ENCODE data around the gene OTUB2. TPM values are rescaled to one million over a fixed set of nuclear protein-coding genes. Genes with fewer than 3 reads are reported as not detected.

The OTUB2 gene
- total and polyA plus RNA-seq, 2 of the 8 experiments (the other 6 are each of a cell fraction or from before 2014, with no cell fraction given) = 2.2 to 4.2 TPM

DNA sequence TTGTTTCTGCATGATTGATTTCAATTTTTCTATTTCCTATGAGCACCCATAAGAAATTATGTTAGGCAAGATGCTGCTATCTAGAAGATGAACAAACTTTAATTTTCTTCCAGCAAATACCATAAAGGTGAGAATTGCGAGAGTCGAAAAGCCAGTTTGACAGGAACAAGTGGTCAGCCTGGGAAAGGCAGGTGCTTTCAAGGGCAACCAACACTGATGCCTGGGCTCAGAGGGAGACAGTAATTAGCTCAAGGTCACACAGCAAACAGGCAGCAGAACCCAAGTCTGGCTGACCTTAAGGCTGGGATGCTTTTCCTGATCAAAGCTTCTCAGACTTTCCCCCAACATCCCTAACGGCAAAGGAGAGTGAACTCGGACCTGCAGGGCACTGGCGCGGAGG lies 6.8 kb upstream of the OTUB2 start:
- WGBS, 2 experiments (ENCODE audit: extremely low coverage in 1 of 2, insufficient coverage in 1 of 2, insufficient read length in 1 of 2, insufficient replicate concordance in 2 of 2, low coverage in 1 of 2, low lambda C conversion rate in 2 of 2, missing lambda C conversion rate in 1 of 2) = 99% methylated on average over 6 of the region's 6 CpGs; no CpG with 5 or more reads in 1 of the 2 experiments
- Histone ChIP-seq H3K4ac (replicated peaks; ENCODE audit: insufficient read length, low read depth, low read length) (no peak overlapping the region), H2BK120ac (replicated peaks; ENCODE audit: low read depth, low read length) (no peak overlapping the region), H2BK20ac (ENCODE audit: low read length) (0 out of 2 replicates have a peak overlapping the region, but pooled peaks have one; percentile 41), H3K27me3 (replicated peaks in 1 of 4; ENCODE audit: control insufficient read depth in 3 of 4, extremely low read depth in 1 of 4, insufficient read depth in 3 of 4, low read length in 3 of 4) (no peaks in the 10 kb centered on the region), H2BK12ac (ENCODE audit: low read depth, low read length) (no peak overlapping the region), H3K79me1 (ENCODE audit: low read depth, low read length) (no peaks in the 10 kb centered on the region), H3K18ac (ENCODE audit: extremely low read depth, low read length) (no peak overlapping the region), H3K14ac (ENCODE audit: insufficient read length) (no peak overlapping the region), H3K4me3 (ENCODE audit: extremely low read depth in 1 of 4, insufficient read depth in 2 of 4, low read depth in 3 of 4, low read length in 4 of 4) (no peak overlapping the region), H3K23me2 (ENCODE audit: low read depth, low read length) (no peaks in the 10 kb centered on the region; the same call in 1 of the 2 replicates), H3K27ac (ENCODE audit: low read depth, low read length) (no peak overlapping the region), H4K91ac (replicated peaks; ENCODE audit: insufficient read length, low read length) (no peak overlapping the region), H3K23ac (ENCODE audit: insufficient read length) (no peak overlapping the region), H2AK5ac (ENCODE audit: low read depth, low read length) (no peak overlapping the region), H4K5ac (ENCODE audit: insufficient read length, low read depth, low read length) (no peak overlapping the region), H3K4me1 (replicated peaks in 1 of 4; ENCODE audit: control insufficient read depth in 3 of 4, insufficient read depth in 4 of 4, low read length in 3 of 4) (peaks cover 0 to 18% (median 10%) of the 10 kb centered on the region in 4 experiments; a peak in 4 of 7 replicates), H4K8ac (ENCODE audit: extremely low read depth, insufficient read depth, low read length) (no peak overlapping the region), H3K36me3 (ENCODE audit: control insufficient read depth in 2 of 4, insufficient read depth in 4 of 4, low read length in 3 of 4) (no peaks in the 10 kb centered on the region; a peak in 1 of 8 replicates), H3K9ac (replicated peaks in 1 of 4; ENCODE audit: extremely low read depth in 1 of 4, low read depth in 3 of 4, low read length in 3 of 4) (no peak overlapping the region), H3K4me2 (ENCODE audit: insufficient read depth in 1 of 2, low read depth in 2 of 2, low read length in 2 of 2) (no peak overlapping the region), H2BK15ac (ENCODE audit: low read length) (no peak overlapping the region), H3K79me2 (ENCODE audit: control insufficient read depth in 1 of 2, insufficient read depth in 2 of 2, low read length in 2 of 2) (no peaks in the 10 kb centered on the region), H2AFZ (ENCODE audit: low read length) (no peak overlapping the region), H3K9me3 (ENCODE audit: insufficient read depth in 2 of 2, low read depth in 1 of 2, low read length in 1 of 2) (no peaks in the 10 kb centered on the region), H2BK5ac (ENCODE audit: low read depth, low read length) (no peak overlapping the region), H3K56ac (replicated peaks; ENCODE audit: insufficient read length, low read depth, low read length) (no peak overlapping the region), H4K20me1 (replicated peaks in 1 of 2; ENCODE audit: control insufficient read depth in 1 of 2, insufficient read depth in 2 of 2, low read length in 2 of 2) (no peaks in the 10 kb centered on the region)
- POLR2A ChIA-PET (ENCODE audit: partially characterized antibody) = interaction anchor here (1.2 kb wide), 2 partner anchors 9 to 91 kb away, joined by 3 to 4 read pairs; partner anchors contain the start of gene IFI27
- FAIRE-seq = peak; percentile 42
- no peak for DNase-seq (ENCODE audit: low read depth in 1 of 2, low spot score in 2 of 2)
- CTCF ChIA-PET (ENCODE audit: partially characterized antibody) = interaction anchor here (0.6 to 9.7 kb wide), 9 partner anchors 8 to 364 kb away, joined by 3 to 65 read pairs (median 4); no protein-coding TSS in a partner anchor
- no peak for TF ChIP-seq PHF8 (conservative IDR thresholded peaks at IDR 0.05; ENCODE audit: low read depth, low read length)
- TF ChIP-seq, protein P1, sequence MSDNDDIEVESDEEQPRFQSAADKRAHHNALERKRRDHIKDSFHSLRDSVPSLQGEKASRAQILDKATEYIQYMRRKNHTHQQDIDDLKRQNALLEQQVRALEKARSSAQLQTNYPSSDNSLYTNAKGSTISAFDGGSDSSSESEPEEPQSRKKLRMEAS (IDR thresholded peaks at IDR 0.05) = no peak
- no peak for TF ChIP-seq TCF12 (IDR thresholded peaks at IDR 0.05; ENCODE audit: low read depth, low read length)
- TF ChIP-seq POLR2AphosphoS5 (IDR thresholded peaks at IDR 0.05; ENCODE audit: low read depth, low read length) = no peak

Measured in H1 (cell line).